Measurements from ENCODE around the gene THSD7A.

THSD7A gene

DNA sequence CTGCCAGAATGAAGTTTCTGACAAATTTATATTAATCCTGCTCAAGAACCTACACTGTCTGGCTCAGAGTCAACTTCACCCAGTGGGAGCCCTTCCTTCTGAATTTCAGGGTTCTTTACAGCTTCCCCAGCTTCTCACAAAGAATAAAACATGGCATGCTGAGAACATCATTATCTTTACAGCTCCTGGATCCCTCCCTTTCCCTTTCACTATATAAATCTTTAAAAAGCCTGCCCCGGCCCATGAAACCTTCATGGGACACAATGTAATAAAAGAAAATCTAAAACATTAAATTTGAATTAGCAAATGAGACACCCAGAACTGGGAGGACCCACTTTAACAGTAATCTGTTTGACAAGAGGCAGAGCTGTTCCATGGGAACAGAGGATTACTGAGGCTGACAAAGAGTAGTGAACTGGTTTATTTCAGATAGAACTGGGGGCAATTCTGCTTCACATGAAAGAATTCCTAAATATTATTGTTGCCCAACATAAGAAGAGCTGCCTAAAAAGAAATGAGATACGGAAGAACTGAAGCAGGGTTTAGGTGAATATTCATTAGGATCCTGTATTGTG lies 222.8 kb downstream of the THSD7A start:
- H3K27ac Mint-ChIP-seq: no peak overlapping the region
- no peaks in the 10 kb centered on the region for H3K36me3 Mint-ChIP-seq (ENCODE audit: low read depth)
- H3K4me3 Mint-ChIP-seq: no peak overlapping the region
- no peaks in the 10 kb centered on the region for H3K27me3 Mint-ChIP-seq (ENCODE audit: low read depth)
- peaks cover 5% of the 10 kb centered on the region for H3K4me1 Mint-ChIP-seq
- no peak for TF ChIP-seq CTCF (IDR thresholded peaks at IDR 0.05; ENCODE audit: unreplicated experiment in 3 of 3)
- H3K9me3 Mint-ChIP-seq: no peaks in the 10 kb centered on the region

DNA sequence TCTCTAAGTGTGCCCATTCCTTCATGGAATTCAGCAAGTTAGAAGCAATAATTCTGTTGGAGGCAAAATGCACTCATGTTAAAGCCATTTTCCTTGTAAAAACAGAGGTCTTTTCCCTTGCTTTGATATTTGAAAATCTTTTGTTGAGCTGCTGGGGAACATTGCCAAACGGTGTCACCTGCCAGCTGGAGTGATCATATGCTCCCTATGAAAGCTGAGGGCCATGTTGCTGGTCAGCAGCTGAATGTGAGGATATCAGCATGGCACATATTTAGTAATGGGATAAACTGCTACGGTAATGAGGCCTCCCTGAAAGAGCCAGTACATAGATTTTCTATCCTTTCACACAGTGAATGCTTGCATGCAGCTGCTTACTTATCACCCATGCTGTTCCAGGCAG lies 224.3 kb downstream of the THSD7A start:
- Mint-ChIP-seq H3K4me1 (peaks cover 5% of the 10 kb centered on the region), H3K36me3 (ENCODE audit: low read depth) (peaks cover under 1% of the 10 kb centered on the region), H3K9me3 (no peaks in the 10 kb centered on the region), H3K4me3 (no peak overlapping the region), H3K27ac (no peak overlapping the region), H3K27me3 (ENCODE audit: low read depth) (no peaks in the 10 kb centered on the region)
- no peak for TF ChIP-seq CTCF (IDR thresholded peaks at IDR 0.05; ENCODE audit: unreplicated experiment in 3 of 3)

DNA sequence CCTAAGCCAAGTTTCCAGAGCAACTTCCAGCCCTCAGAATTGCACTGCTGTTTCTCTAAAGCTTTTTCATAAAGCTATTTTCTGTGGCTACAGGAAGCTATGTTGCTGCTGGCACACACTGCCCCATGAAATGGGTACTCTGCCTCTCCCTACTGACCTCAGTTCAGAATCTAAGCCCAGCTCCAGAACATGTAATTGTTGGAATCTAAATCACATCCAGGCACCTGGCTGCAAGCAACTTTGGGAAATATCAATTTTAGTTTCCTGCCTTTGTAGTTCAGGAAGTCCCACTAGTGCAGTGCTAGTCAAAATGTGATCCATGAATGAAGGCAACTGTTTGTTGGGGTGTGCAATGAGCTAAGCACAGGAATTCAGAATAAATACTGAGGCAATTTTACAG lies 226.2 kb downstream of the THSD7A start:
- no peak for TF ChIP-seq CTCF (IDR thresholded peaks at IDR 0.05; ENCODE audit: unreplicated experiment in 3 of 3)
- no peak overlapping the region for H3K27ac Mint-ChIP-seq
- H3K4me3 Mint-ChIP-seq: no peak overlapping the region

DNA sequence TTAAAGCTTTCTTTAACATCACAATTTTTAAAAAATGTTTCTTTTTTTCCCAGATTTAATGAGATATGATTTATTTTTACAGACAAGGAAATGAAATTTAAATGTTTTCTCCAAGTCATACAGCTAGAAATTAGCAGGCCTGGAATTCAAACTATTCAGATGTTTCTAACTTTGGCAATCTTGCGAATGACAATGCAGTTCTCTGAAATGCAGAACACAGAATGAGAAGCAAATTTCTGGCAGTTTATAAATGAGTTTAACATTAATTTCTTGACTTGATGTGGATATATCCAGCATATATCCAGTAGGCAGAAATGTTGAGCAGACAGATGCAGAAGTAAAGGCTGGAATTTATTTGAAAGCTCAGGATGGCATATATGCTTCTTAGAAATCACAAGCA lies 227.5 kb downstream of the THSD7A start:
- Mint-ChIP-seq H3K27me3 (ENCODE audit: low read depth) (no peaks in the 10 kb centered on the region), H3K4me1 (peaks cover 5% of the 10 kb centered on the region), H3K36me3 (ENCODE audit: low read depth) (peaks cover 14% of the 10 kb centered on the region), H3K9me3 (peaks cover 6% of the 10 kb centered on the region), H3K4me3 (no peak overlapping the region), H3K27ac (no peak overlapping the region)
- TF ChIP-seq CTCF (IDR thresholded peaks at IDR 0.05; ENCODE audit: unreplicated experiment in 3 of 3): no peak

More for the DNA sequence above, 226.2 kb downstream of the THSD7A start:
- Mint-ChIP-seq H3K9me3 (peaks cover 6% of the 10 kb centered on the region), H3K4me1 (peaks cover 5% of the 10 kb centered on the region), H3K27me3 (ENCODE audit: low read depth) (no peaks in the 10 kb centered on the region), H3K36me3 (ENCODE audit: low read depth) (peaks cover 7% of the 10 kb centered on the region)

- no peaks in the 10 kb centered on the region for H3K27me3 Mint-ChIP-seq (ENCODE audit: low read depth)
- peaks cover 5% of the 10 kb centered on the region for H3K4me1 Mint-ChIP-seq
- no peak for TF ChIP-seq CTCF (IDR thresholded peaks at IDR 0.05; ENCODE audit: unreplicated experiment in 3 of 3)
- H3K27ac Mint-ChIP-seq: no peak overlapping the region
- H3K36me3 Mint-ChIP-seq (ENCODE audit: low read depth): peaks cover 25% of the 10 kb centered on the region
- no peak overlapping the region for H3K4me3 Mint-ChIP-seq
- peaks cover 6% of the 10 kb centered on the region for H3K9me3 Mint-ChIP-seq
Measured at GRCh38 chr7:11601761-11602160, 230.2 kb downstream of the THSD7A start.

- H3K36me3 Mint-ChIP-seq (ENCODE audit: low read depth): peaks cover 31% of the 10 kb centered on the region
- H3K4me3 Mint-ChIP-seq: no peak overlapping the region
- TF ChIP-seq CTCF (IDR thresholded peaks at IDR 0.05; ENCODE audit: unreplicated experiment in 3 of 3): no peak
- no peaks in the 10 kb centered on the region for H3K27me3 Mint-ChIP-seq (ENCODE audit: low read depth)
- H3K4me1 Mint-ChIP-seq: peaks cover 4% of the 10 kb centered on the region
- H3K9me3 Mint-ChIP-seq: peaks cover 2% of the 10 kb centered on the region
- no peak overlapping the region for H3K27ac Mint-ChIP-seq
Measured at GRCh38 chr7:11593322-11593721, 238.7 kb downstream of the THSD7A start.
